MG63 (cell line): ENCODE measurements around the gene SORCS2. TPM values are rescaled to one million over a fixed set of nuclear protein-coding genes. Genes with fewer than 3 reads are reported as not detected.
A peak's percentile ranks its signal among the peaks of the same experiment; 100 is the strongest.

Source experiments
- DNase-seq: peaks from one replicate; pipeline ENCODE4 v3.0.0-alpha.2; 2020
- H3K27me3 ChIP-seq: fragments of 250-450 bp; sonication (Bioruptor Pico); 2 replicates; pipeline ENCODE4 v1.5.1; 2020; ENCODE audit warnings: mild to moderate bottlenecking, moderate library complexity
- H3K36me3 ChIP-seq: fragments of 250-450 bp; sonication (Bioruptor Pico); 2 replicates; pipeline ENCODE4 v1.5.1; 2020; ENCODE audit warnings: mild to moderate bottlenecking, moderate library complexity
- H3K4me3 ChIP-seq: fragments of 250-450 bp; sonication (Bioruptor Pico); 2 replicates; pipeline ENCODE4 v1.5.1; 2020; ENCODE audit warnings: mild to moderate bottlenecking, moderate library complexity
- H3K9me3 ChIP-seq: fragments of 250-450 bp; sonication (Bioruptor Pico); 2 replicates; pipeline ENCODE4 v1.5.1; 2020; ENCODE audit warnings: mild to moderate bottlenecking, moderate library complexity
- total RNA-seq: library from RNA; depleted of rRNA; stranded (reverse); fragments of >200 nt; shearing (Covaris generic); gene quantifications from 2 replicates; pipeline ENCODE4 v1.2.3, GENCODE V29; 2014; ENCODE audit warnings: low replicate concordance

The SORCS2 gene
- total RNA-seq, 1 experiment from 2014 or later: 1.5 TPM

DNA sequence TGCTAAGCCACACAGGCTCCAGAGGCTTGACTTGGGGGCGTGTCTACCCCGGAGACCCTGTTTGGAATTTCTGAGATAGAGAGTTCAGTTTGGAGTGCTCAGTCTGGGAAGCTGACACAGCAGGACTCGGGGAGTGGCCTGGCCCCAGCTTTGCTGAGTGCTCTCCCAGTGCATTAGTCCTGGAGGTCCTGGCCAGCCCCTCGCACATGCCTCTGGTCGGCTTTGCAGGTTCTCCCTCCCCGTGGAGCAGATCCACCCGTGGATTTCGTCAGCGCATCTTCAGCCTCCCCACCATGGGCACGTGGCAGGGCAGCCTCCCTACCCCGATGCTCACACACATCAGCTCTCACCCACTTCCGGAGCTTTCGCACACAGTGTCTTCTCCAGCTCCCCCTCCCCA, 177.2 kb downstream of the SORCS2 start:
- no peak overlapping the region for H3K4me3 ChIP-seq
- no peaks in the 10 kb centered on the region for H3K36me3 ChIP-seq
- DNase-seq: no peak
- H3K9me3 ChIP-seq: no peaks in the 10 kb centered on the region
- no peaks in the 10 kb centered on the region for H3K27me3 ChIP-seq

DNA sequence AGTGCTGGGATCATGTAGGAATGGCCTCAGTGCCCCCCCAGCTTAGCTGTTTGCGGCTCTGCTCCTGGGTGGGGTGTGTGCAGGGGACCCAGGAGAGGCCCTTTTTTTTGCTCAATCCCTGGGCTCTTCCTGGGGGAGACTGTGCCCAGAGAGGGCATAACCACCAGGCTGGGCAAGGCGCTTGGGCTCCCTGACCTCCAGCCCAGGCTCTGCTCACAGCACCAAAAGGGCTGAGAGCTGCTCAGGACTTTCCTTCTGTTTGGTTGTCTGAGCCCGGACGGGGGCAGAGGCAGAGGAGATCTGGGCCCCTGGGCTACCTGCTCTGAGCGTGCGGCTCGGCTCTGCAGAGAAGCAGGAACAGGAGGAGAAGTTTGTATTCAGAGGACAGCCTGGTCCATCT, 177.7 kb downstream of the SORCS2 start:
- no peak for DNase-seq
- Histone ChIP-seq H3K9me3 (no peaks in the 10 kb centered on the region), H3K27me3 (no peaks in the 10 kb centered on the region), H3K36me3 (no peaks in the 10 kb centered on the region), H3K4me3 (no peak overlapping the region)

DNA sequence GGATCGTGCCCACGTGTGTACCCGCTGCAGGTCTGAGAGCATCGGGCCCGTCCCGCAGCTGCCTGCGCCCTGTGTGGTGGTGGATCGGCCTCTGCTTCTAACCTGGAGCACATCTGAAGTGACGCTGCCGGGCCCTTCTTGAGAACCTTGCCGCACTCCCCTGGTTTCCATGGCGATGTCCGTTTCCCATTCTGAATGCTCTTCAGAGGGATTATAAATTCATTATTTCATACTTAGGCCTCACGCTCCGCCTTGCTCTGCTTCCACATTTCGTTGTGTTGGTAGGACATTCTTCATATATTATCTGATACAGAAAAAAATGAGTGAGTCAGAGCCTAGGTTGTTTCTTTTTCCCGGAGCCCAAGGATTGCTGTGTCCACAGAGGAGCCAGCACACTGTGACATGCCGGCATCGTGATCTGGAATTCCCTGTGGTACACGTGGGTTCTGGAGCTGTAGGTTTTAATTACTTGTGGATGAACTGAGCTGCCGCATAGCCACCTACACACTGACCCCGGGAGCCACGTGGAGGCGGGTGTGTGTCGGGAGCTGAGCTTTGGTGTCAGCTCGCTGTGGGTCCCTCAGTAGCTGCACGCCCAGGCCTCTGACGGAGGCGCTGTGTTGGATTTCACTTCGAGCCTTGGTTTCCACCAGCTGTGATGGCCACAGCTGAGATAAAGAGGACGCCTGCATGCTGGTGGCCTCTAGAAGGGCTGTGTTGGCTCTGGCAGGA, 179.0 kb downstream of the SORCS2 start:
- Histone ChIP-seq H3K36me3 (no peaks in the 10 kb centered on the region), H3K9me3 (no peaks in the 10 kb centered on the region), H3K4me3 (no peak overlapping the region), H3K27me3 (no peaks in the 10 kb centered on the region)
- no peak for DNase-seq

DNA sequence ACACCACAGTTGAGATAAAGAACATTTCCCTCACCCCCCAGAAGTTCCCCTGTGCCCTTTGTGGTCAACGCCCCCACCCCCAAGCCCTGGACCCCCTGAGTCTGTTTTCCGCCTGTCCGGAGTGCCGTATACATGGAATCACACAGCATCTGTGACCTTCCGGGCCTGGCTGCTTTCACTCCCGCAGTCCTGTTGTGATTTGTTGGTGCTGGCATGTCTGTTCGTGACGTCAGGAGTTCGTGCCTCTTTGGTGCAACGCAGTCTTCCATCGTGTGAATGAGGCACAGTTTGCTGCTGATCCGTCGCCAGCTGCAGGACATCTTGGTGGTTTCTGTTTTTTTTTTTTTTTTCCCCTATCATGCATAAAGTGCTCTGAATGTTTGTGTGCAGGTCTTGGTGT, 180.3 kb downstream of the SORCS2 start:
- no peak for DNase-seq
- H3K27me3 ChIP-seq: no peaks in the 10 kb centered on the region
- H3K36me3 ChIP-seq: no peaks in the 10 kb centered on the region

DNA sequence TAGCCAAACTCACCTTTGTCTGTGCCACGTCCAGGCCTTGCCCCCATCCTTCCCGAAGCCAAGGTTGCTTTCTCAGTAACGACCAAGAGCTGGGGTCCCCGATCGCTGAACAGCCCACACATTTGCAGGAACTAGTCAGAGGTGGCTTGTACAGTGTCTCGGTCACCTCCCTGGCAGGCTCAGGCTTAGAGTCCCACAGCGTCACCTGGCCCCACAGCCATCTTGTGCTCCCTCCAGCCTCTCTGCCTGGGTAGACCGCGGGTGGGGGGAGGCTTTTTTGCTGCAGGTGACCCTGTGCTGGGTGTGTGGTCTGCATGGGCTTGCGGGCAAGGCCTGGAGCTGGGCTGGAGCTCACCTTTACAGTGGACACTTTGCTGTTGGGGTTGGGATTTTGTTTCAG, 182.2 kb downstream of the SORCS2 start:
- Histone ChIP-seq H3K4me3 (no peak overlapping the region), H3K36me3 (no peaks in the 10 kb centered on the region), H3K27me3 (no peaks in the 10 kb centered on the region), H3K9me3 (no peaks in the 10 kb centered on the region)
- DNase-seq: no peak

More for the DNA sequence above, 180.3 kb downstream of the SORCS2 start:
- H3K9me3 ChIP-seq: no peaks in the 10 kb centered on the region
- no peak overlapping the region for H3K4me3 ChIP-seq

DNA sequence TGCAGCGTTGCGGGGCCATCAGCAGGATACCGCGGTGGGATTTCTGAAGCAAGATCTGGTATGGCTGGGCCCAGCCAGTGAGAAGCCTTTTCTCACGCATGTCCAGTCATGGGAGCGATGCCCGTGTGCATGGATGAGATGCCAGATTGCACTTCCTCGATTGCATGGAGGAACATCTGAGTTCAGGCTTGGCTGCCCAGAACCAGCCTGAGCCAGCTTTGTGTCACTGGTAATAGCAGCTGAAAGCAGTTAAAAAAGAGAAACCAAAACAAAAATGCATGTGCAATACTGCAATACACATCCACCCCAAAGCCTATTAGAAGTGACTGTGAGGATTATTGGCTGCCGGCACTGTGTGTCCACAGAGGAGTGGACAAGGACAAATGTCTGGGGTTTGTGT, 183.1 kb downstream of the SORCS2 start:
- H3K9me3 ChIP-seq: no peaks in the 10 kb centered on the region
- no peaks in the 10 kb centered on the region for H3K27me3 ChIP-seq
- no peak overlapping the region for H3K4me3 ChIP-seq
- peak; percentile 22 for DNase-seq
- no peaks in the 10 kb centered on the region for H3K36me3 ChIP-seq

DNA sequence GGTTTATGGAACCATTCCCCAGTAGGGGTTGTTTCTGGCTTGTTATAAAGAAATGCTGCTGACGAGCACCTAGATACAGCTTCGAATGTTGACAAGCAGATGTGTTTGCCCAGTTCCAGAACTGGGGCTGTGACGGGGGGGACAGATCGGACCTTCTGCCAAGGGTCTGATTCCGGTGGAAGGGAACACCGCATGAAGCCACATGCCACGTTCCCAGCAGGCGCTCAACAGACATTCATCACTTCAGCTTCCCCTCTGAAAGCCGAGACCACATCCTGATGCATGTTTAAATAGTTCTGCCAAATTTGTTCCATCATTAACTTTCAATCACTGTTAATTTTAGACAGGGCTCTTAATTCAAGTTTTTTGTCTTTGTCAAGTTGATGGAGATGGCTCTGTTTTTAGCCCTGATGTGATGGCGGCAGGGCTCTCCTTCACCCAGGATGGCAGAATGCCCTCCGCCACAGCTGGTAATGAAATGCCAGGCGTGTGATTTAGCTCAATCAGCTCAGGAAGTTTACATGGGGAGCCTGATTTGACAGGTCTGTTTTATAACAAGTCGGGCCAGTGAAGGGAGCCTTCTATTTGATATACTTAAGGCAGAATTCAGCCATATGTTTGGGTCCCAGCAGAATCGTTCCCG, 185.0 kb downstream of the SORCS2 start:
- no peak for DNase-seq
- Histone ChIP-seq H3K36me3 (no peaks in the 10 kb centered on the region), H3K27me3 (no peaks in the 10 kb centered on the region), H3K4me3 (no peak overlapping the region), H3K9me3 (no peaks in the 10 kb centered on the region)

DNA sequence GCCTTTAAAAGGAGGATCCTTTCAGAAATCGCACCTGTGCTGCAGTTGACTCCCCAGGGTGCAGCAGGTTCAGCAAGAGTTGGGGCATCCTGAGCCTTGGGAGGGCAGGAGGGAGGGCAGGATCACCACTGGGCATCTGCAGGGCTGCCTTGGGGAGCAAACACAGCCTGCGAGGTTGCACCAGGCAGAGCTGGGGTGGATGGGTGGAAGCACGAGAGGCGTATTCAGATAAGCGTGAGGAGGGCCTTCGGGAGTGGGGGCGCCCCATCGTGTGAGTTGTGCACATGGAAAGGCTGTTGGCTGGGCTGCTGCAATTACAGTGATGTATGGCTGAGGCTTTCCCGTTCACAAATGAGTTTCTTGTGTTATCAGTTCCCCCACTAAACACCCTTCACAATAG, 186.8 kb downstream of the SORCS2 start:
- Histone ChIP-seq H3K9me3 (no peaks in the 10 kb centered on the region), H3K4me3 (no peak overlapping the region), H3K27me3 (no peaks in the 10 kb centered on the region), H3K36me3 (no peaks in the 10 kb centered on the region)
- DNase-seq: no peak

DNA sequence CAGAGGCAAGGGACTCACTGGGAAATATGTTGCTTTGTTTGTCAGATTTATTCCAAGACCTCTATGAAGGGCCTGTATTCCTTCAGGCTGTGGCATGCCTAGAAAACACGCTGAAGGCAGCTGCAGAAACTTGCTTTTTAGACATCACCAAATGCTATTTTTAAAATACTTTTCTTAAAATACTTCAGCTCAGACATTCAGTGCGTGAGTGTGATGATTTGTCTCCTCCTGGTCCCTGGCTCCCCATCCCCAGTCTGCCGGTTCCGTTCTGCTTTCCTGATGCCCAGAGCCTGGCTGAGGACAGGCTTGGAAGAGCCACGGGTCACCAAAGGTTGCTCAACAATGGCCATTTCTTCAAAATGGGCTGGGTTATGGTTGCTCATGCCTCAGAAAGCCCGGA, 187.4 kb downstream of the SORCS2 start:
- H3K27me3 ChIP-seq: no peaks in the 10 kb centered on the region
- no peaks in the 10 kb centered on the region for H3K36me3 ChIP-seq
- H3K9me3 ChIP-seq: no peaks in the 10 kb centered on the region
- DNase-seq: no peak
- no peak overlapping the region for H3K4me3 ChIP-seq

DNA sequence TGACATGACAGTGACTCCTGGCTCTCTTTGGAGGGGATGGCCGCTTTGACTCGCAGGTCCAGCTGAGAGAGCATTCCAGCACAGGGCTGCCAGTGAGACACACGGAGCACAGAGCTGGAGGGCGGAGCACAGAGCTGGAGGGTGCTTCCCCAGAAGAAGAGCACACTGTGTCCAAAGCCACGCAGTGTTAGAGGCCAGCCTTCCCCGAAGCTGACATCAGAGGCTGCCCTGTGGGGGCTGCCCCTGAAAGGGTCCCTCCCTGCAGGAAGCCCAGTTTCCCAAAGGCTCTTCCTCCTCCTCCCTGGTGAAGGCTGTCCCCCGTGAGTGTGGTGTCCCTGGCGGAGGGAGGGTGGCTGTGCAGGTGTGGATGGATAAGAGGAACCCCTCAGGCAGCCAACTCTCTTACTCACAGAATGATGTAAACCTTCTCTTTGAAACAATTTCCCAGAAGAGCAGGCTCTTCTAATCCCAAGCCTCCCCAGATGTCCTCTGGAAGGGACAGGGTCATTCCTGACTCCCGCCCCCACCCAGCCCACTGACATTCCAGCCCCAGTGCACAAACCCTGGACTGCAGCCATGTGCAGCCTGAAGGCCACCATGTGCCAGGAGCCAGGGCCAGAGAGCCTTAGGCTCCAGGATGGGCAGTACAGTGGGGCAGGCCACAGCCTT, 189.0 kb downstream of the SORCS2 start:
- Histone ChIP-seq H3K4me3 (no peak overlapping the region), H3K27me3 (no peaks in the 10 kb centered on the region), H3K36me3 (no peaks in the 10 kb centered on the region), H3K9me3 (no peaks in the 10 kb centered on the region)
- DNase-seq: peak; percentile 30

DNA sequence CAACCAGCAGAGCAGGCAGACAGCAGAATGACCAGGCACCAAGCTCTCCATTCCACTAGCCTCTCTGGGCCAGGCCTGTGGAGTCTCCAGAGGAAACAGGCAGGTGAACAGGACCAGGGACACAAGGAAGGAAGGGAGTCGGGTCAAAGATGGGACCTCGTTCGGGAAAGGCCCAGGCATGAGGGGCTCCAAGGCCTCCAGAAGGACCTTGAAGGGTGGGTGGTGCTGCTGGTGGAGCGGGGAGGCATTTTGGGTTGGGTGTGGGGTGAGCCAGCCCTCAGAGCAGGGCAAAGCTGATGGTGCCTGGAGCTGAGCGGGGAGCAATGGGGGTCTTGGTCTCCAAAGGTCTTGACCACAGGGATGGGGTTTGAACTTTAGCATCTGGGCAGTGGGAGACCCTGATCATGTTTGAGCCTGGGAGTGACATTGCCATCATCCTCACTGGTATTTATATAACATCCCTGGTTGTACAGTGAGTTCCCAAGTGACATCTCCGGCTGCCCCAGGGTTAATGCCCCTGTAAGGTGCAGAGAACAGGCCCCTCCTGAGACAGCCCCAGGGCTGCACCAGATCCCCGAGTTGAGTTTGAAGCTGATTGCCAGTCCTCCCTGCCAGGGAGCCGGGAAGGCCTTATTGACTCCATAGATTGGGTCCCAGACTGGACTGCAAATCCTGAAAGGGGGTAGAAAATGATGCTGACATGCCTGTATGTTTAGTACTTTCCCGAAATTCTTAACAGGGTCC, 189.7 kb downstream of the SORCS2 start:
- H3K4me3 ChIP-seq: no peak overlapping the region
- H3K27me3 ChIP-seq: no peaks in the 10 kb centered on the region
- no peaks in the 10 kb centered on the region for H3K9me3 ChIP-seq
- DNase-seq: no peak
- no peaks in the 10 kb centered on the region for H3K36me3 ChIP-seq

DNA sequence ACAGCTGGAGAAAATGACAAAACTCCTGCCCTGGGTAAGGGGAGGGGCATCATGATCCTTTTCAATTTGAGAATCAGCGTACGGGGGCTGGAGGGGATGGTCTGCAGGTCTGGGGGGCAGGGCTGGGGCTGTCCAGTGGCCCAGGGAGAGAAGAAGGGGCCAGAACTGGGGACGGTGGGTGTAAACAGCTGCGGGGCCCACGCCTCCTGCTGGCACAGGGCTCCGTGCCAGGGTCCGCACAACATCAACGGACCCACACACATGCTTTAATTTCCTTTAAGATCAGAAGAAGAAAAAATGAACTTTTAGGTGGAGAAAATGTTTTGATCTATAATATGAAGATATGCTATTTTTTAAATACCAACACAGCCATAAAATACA, 190.3 kb downstream of the SORCS2 start:
- Histone ChIP-seq H3K27me3 (no peaks in the 10 kb centered on the region), H3K4me3 (no peak overlapping the region), H3K36me3 (no peaks in the 10 kb centered on the region), H3K9me3 (no peaks in the 10 kb centered on the region)
- no peak for DNase-seq

DNA sequence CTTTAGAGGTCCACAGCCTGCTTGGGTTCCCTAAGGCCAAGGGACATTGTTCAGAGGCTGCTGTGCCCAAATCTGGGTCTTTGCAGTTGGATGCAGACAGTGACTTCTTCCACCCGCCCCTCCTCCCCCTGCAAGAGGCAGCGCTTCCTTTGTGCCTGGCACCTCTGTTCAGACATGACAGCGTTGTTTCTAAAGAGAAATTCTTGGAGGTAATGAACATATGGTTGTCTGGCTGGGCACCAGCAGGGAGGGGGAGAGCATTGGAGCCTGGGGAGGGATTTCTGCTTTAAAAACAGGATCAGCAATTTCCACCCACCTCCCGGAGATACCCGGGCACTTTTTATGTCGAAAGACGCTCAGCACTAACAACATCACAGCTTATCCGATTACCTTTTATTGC, 190.9 kb downstream of the SORCS2 start:
- DNase-seq: no peak
- H3K27me3 ChIP-seq: no peaks in the 10 kb centered on the region

DNA sequence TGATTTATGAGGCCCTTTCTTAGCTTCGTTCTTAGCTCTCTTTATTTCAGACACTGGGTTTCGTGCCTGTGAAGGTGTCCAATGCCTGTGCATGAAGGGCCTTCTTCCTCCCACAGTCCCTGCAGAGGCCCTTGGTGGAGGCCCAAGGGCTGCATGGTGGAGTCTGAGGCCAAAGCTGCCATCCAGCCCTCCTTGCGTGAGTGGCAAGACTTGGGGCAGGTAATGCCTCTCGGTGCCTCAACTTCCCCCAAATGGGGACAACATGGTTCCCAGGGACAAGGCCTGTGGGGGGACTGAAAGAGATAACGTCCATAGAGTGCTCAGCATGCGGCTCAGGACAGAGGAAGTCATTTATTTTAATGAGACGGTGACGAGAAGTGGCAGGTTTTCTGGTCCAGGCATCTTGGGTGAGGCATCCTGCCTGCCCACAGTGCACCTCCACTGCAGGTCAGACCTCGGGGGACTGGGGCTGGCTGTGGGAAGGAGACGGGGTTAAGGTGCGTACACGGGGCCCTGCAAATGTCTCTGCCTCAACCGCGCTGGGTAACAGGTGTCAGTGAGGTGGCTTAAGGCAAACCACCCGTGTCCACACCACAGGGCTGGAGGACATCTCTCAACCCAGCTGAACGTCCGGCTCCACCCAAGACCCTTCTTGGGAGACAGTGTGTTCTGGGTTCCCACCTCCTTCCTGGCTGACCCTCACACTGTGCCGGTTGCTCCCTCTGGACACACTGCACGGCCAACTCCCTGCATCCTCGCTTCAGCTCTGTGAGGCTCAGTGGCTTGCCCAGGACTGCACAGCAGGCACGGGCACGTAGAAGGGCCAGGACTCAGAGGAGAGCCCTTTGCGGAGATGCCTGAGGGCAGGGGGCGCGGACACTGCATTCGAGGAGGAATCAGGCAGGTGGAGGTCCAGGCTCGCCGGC, 191.9 kb downstream of the SORCS2 start:
- DNase-seq: no peak
- H3K36me3 ChIP-seq: no peaks in the 10 kb centered on the region
- H3K4me3 ChIP-seq: no peak overlapping the region

More for the DNA sequence above, 190.9 kb downstream of the SORCS2 start:
- no peaks in the 10 kb centered on the region for H3K36me3 ChIP-seq
- H3K4me3 ChIP-seq: no peak overlapping the region
- no peaks in the 10 kb centered on the region for H3K9me3 ChIP-seq

DNA sequence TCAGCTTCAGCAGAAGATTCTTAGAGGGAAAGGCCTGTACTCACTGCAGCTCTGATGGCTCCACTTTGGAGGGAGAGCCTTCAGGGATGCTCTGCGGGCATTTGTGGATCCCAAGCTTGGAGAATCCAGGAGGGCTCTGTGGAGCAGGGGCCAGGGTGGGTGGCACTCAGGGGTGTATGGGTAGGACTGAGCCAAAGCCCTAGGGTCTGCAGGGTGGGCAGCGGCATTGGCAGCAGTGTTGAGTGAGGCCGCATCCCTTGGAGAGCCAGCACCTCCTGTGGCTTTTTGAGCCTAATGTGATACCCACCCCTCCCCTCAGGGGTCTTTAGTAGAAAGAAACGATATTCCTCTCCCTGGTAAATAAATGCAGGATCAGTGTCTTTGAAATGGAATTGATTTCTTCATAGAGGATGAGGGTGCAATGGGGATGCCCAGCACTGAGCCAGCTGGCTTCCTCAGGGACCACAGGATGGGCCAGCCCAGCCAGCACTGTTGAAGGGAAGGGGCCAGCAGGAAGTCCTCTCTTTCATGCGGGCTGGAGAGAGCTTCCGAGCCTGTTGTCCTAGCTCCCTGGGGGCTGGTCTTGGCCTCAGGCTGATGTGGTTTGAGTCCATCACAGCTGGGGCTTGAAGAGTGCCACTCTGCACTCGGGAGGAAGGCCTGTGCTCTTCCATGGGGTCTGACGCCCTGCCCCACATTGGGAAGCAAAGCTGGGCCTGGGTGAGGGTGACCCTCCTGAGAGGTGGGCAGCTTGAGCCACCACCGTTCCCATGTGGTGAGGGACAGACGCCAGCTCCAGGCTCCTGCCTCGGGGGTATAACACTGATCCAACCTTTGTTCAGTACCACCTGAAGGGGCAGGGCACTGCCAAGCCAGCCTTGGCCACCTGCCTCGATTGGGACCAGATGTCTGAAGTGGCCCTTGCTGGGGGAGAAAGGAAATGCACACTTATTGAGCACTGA, 192.9 kb downstream of the SORCS2 start:
- Histone ChIP-seq H3K27me3 (no peaks in the 10 kb centered on the region), H3K9me3 (no peaks in the 10 kb centered on the region), H3K4me3 (no peak overlapping the region), H3K36me3 (no peaks in the 10 kb centered on the region)
- no peak for DNase-seq

More for the DNA sequence above, 191.9 kb downstream of the SORCS2 start:
- Histone ChIP-seq H3K27me3 (no peaks in the 10 kb centered on the region), H3K9me3 (no peaks in the 10 kb centered on the region)
